ENCODE data around the gene LRP6. TPM values are rescaled to one million over a fixed set of nuclear protein-coding genes. Genes with fewer than 3 reads are reported as not detected.

The LRP6 gene
- total and polyA plus RNA-seq, 10 of the 15 experiments (the other 5 are each of a cell fraction or from before 2014, with no cell fraction given): 1.5 to 14.9 (median 6.1) TPM

- TF ChIP-seq MYB (IDR thresholded peaks at IDR 0.05; ENCODE audit: borderline replicate concordance, low read depth, low read length) (no peak), ATF2 (IDR thresholded peaks at IDR 0.05; ENCODE audit: low read length) (no peak), IKZF1 (conservative IDR thresholded peaks at IDR 0.05) (peak; percentile 100), ZNF274 (IDR thresholded peaks at IDR 0.05; ENCODE audit: insufficient read depth, insufficient read length) (no peak), KLF5 (IDR thresholded peaks at IDR 0.05; ENCODE audit: partially characterized antibody) (peak; percentile 89), TARDBP (IDR thresholded peaks at IDR 0.05; ENCODE audit: borderline replicate concordance) (peak; percentile 79; the same call in 1 of the 2 replicates), PML (IDR thresholded peaks at IDR 0.05; ENCODE audit: low read length) (no peak; the same call in 1 of the 2 replicates), BCL11A (IDR thresholded peaks at IDR 0.05; ENCODE audit: low read depth, low read length) (no peak), MTA2 (IDR thresholded peaks at IDR 0.05; ENCODE audit: low read depth) (peak; percentile 74), CREM (IDR thresholded peaks at IDR 0.05; ENCODE audit: low read depth) (peak; percentile 74), ASH2L (IDR thresholded peaks at IDR 0.05; ENCODE audit: borderline replicate concordance, low read depth) (no peak; the same call in 1 of the 2 replicates), MTA3 (IDR thresholded peaks at IDR 0.05; ENCODE audit: borderline replicate concordance, low read length) (no peak), BRCA1 (IDR thresholded peaks at IDR 0.05; ENCODE audit: low read depth, low read length) (no peak), RAD21 (IDR thresholded peaks at IDR 0.05; ENCODE audit: insufficient read depth, low read depth, low read length) (no peak), SMAD5 (IDR thresholded peaks at IDR 0.05; ENCODE audit: low read depth) (no peak), CTCF (IDR thresholded peaks at IDR 0.05 in 2 of 3, conservative IDR thresholded peaks at IDR 0.05 in 1 of 3; ENCODE audit: control insufficient read depth in 2 of 3, extremely low read depth in 1 of 3, insufficient read depth in 1 of 3, low read depth in 3 of 3, low read length in 3 of 3) (no peak), NFYA (IDR thresholded peaks at IDR 0.05; ENCODE audit: borderline replicate concordance, low read depth, low read length) (no peak), DPF2 (IDR thresholded peaks at IDR 0.05) (peak; percentile 95), USF2 (IDR thresholded peaks at IDR 0.05; ENCODE audit: borderline replicate concordance, low read depth, low read length) (no peak), NFXL1 (IDR thresholded peaks at IDR 0.05; ENCODE audit: borderline replicate concordance) (no peak)
- TF ChIP-seq, protein P1, sequence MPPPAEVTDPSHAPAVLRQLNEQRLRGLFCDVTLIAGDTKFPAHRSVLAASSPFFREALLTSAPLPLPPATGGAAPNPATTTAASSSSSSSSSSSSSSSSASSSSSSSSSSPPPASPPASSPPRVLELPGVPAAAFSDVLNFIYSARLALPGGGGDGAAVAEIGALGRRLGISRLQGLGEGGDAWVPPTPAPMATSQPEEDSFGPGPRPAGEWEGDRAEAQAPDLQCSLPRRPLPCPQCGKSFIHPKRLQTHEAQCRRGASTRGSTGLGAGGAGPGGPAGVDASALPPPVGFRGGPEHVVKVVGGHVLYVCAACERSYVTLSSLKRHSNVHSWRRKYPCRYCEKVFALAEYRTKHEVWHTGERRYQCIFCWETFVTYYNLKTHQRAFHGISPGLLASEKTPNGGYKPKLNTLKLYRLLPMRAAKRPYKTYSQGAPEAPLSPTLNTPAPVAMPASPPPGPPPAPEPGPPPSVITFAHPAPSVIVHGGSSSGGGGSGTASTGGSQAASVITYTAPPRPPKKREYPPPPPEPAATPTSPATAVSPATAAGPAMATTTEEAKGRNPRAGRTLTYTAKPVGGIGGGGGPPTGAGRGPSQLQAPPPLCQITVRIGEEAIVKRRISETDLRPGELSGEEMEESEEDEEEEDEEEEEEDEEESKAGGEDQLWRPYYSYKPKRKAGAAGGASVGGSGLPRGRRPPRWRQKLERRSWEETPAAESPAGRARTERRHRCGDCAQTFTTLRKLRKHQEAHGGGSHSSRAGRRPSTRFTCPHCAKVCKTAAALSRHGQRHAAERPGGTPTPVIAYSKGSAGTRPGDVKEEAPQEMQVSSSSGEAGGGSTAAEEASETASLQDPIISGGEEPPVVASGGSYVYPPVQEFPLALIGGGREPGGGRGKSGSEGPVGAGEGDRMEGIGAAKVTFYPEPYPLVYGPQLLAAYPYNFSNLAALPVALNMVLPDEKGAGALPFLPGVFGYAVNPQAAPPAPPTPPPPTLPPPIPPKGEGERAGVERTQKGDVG (CRISPR knock-in tag; IDR thresholded peaks at IDR 0.05): no peak
- TF ChIP-seq, protein P2, sequence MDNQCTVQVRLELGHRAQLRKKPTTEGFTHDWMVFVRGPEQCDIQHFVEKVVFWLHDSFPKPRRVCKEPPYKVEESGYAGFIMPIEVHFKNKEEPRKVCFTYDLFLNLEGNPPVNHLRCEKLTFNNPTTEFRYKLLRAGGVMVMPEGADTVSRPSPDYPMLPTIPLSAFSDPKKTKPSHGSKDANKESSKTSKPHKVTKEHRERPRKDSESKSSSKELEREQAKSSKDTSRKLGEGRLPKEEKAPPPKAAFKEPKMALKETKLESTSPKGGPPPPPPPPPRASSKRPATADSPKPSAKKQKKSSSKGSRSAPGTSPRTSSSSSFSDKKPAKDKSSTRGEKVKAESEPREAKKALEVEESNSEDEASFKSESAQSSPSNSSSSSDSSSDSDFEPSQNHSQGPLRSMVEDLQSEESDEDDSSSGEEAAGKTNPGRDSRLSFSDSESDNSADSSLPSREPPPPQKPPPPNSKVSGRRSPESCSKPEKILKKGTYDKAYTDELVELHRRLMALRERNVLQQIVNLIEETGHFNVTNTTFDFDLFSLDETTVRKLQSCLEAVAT (IDR thresholded peaks at IDR 0.05): peak; percentile 96
Measured at GRCh38 chr12:12266873-12267741, at the start of gene LRP6 (continued).

Measured in GM12878 (cell line).